Epithelial cell of prostate (primary cell): ENCODE measurements around the gene SEMA6D.

Source experiments
- DNase-seq: peaks from one replicate; pipeline ENCODE4 v3.0.0-alpha.2; 2011; ENCODE audit warnings: low read depth, low spot score
- H3K27ac ChIP-seq: fragments of 450-650 bp; 2 replicates; pipeline ENCODE4 v1.5.1; 2017; ENCODE audit warnings: mild to moderate bottlenecking

SEMA6D gene

DNA sequence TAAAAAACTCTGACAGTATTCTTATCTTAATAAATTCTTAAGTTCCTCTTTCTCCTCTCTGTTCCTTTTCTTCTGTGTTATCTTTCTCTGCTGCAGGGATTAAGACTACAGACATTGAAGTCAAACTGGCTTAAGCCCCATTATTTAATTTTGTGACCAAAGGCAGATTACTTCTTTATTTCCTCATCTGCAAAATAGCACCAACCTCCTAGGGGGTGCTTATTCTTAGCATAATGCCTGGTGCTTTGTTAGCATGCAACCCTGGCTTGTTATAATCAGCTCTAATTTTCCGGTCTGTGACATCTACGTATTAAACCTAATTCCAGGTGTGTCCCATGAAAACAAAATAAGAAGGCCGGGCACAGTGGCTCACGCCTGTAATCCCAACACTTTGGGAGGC lies 23.8 kb downstream of the SEMA6D start:
- no peak for DNase-seq
- H3K27ac ChIP-seq: no peak overlapping the region

DNA sequence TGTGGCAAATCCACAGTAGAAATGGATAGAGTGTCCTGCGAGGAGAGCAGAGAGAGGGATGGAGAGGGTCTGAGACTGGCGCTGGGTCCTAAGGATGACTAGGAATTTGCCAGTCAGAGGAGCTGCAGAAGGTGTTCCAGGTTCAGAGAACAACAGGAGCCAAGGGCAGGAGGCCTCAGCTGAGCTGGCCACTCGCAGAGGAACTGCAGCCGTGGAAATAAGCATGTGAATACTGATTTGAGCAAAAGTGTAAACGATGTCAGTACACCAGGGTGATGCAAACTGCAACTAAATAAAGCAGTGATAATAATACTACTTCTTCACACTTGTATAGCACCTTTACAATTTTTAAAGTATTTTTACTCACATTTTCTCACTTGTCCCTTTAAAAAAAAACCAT lies 24.6 kb downstream of the SEMA6D start:
- no peak for DNase-seq
- no peak overlapping the region for H3K27ac ChIP-seq

DNA sequence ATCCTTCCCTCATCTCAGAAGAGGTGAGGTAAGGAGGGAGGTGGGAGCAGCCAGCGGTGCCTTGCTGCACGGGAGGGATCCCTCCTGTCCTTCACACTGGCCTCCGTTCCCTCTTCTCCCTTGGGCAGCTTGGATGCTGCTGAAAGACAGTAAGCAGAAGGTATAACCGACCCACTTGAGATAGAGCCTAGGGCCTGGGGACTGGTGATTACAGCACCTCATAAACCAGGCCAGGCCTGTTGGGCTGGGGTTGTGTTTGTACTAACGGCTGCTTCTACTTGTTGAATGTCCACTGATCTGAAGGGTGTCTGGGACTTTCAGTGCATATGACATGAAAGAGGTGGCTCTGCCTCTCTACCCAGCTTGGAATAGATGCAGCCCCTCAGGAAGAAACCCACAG lies 25.0 kb downstream of the SEMA6D start:
- no peak for DNase-seq

DNA sequence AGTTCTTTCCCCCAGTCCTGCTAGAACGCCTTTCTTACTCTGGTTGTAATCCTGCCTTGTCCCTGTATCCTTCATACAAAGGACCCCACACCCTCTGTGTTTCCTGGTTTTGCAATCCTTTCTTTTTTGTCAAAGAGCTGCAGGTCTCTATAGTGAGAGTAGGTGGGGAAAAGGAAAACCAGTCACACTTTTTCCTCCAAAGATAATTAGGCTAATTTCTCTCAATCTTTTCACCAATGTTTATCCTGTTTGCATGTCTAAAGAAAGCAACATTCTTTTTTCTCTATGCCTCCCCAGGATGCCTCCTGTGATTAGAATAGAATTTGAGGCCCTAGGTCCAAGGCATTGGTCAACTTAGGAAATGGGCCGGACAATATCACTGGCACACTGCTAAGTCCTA lies 25.4 kb downstream of the SEMA6D start:
- DNase-seq: no peak
- H3K27ac ChIP-seq: no peak overlapping the region

More for the DNA sequence above, 25.0 kb downstream of the SEMA6D start:
- no peak overlapping the region for H3K27ac ChIP-seq

DNA sequence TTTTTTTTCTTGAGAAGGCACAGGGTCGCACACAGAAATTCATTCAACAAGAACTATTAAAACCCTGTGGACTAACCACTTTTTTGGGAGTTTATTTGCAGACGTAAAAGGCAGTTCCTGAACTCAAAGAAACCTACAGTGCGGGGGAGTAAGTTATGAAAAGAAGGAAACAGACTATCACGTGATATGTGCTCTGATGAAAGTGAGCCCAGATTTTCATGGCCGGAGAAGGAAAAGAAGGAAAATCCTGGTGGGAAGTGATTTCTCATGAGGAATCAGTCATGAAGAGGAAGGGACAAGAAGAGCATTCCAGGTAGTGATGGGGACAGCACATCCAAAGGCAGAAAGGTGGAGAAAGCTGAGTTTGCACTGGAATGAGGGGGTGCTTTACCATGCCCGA lies 26.1 kb downstream of the SEMA6D start:
- H3K27ac ChIP-seq: no peak overlapping the region
- no peak for DNase-seq

DNA sequence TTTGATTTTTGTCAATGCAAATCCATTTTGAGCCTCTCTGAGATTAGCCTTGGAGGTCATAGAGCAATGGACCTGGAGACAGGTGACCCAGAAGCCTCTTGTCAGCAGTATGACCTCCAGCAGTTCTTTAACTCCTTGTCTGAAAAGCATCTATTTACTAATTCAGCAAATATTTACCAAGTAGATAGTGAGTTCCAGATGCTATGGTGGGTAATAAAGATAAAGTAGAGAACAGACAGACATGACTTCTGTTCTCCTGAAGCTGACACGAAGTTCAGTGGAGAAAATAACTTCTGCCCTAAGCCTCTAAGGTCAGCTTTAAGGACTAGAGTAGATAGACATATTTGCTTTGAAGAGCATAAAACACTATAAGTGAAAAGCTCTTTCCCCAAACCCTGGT lies 26.6 kb downstream of the SEMA6D start:
- H3K27ac ChIP-seq: no peak overlapping the region
- DNase-seq: no peak

DNA sequence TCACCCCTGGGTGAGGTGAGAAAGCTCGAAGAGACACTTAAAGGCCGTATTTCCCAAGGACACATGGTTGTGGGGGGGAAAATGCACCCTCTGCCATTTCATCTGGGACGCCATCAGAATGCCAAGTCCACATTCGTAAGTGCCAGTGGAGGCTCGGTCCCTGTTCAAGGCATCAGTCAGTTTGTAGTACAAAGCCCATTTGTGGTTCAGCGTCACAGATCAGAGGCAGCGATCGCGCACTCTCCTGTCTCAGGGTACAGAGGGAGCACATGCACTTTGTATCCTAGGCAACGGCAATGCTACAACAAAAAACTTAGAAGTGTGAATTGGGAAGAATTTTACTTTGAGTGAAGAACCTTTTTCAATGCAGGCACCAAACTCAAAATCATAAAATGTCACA lies 27.2 kb downstream of the SEMA6D start:
- no peak overlapping the region for H3K27ac ChIP-seq
- no peak for DNase-seq

DNA sequence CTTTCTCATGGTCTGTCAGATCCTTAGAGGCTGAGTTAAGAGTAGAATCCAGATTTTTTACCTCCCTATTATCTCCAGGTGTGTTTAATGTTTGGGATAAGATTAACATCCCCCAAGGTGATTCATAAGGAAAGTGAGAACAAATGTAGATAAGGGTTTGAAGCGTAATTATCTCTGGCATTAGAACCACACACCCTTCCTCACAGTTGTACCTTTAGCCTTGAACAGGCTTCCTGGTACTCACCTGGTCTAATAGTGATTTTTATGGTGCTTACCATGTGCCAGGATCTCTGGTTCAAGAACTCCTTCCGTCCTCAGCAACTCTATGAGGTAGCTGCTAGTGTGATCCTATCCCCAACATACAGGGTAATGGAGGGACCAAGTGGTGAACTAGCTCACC lies 27.7 kb downstream of the SEMA6D start:
- no peak for DNase-seq
- no peak overlapping the region for H3K27ac ChIP-seq

DNA sequence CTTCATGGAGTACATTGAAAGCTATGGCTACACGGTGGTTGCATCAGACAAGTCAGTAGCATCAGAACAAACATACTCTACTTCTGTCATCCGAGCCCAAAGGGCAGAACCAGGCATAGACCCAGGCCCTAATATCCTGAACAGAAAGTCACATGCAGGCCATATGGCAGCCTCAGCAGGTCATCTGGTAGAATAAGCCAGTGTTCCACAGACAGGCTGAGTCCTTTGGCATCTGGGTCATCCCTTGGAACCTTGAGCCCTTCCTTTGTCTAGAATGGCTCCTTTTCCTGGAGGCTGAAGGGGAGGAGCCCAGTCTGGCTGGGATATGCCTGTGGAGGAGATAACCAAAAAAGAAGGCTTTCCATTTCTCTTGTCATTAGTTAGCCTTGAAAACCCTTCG lies 29.2 kb downstream of the SEMA6D start:
- DNase-seq: no peak
- no peak overlapping the region for H3K27ac ChIP-seq

DNA sequence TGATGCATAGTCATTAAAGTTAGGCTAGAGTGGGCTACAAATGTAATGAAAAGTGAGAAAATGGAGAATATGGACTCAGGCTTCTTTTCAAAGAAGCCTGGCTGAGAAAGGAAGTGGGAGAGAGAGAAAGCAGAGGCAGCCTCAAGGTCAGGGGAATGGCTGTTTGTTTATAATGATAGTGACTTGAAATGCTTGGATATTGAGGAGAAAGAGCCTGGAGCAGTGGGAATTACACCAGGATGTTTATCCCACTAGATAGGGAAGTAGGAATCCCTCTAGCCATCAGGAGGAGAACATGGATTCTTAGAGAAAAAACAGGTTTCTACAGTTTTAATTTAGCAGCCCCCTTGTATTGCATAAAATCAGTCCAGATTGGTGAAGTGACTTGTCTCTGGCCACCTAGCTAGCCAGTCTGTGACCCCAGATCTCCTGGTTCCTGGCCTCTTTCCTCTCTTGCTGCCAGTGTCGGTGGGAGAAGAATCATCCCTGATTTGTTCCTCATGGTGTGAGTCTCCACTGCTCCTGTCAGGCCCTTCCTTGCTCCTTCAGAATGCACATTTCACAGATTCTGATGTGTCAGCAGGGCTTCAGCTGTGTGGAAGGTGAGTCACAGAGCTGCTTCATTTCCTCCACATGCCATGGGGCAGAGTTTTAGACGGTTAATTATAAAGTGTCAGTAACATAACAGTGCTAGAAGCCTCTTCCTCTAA lies 32.9 kb downstream of the SEMA6D start:
- peak; percentile 53 for DNase-seq
- H3K27ac ChIP-seq: peak overlapping the region; percentile 36

DNA sequence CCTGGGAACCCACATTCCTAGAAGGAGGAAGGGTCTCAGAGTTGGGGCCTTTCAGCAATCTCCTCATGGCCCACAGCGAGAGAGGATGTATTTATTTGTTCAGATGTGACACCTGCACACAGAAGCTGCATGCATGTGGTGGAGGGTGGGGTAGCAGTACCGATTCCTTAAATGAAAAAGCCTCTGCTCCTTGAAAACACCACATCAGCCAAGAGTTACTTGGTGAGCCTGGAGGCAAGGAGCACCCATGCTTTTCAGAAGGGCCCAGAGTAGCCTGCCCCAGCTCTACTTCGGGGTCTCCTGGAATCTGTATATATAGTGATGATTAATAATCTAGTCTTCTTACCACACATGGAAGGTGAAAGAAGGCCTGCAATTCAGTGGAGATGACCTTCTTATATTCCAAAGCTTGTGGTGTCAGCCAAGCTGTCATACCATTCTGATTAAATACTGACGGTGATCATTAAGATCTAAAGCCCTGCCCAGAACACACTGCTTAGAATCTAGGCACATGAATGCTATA lies 33.5 kb downstream of the SEMA6D start:
- H3K27ac ChIP-seq: peak overlapping the region; percentile 36
- no peak for DNase-seq

DNA sequence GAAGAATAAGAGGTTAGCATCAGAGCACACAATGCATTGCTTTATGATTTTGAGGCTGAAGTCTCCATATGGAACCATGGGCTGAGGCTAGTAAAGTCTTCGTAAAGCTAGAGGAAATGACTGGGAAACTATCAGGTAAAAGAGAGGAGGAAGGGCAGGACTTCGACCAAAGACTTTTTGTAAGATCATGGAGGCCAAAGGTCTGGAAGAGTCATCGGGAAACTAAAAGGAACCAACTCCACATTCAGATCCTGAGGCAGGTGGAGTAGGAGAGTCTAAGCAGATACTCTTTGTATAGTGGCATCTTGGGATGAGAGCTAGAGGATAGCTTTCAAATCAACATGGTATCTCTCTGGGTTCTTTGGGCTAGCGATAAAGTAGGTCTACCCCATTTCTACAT lies 36.3 kb downstream of the SEMA6D start:
- H3K27ac ChIP-seq: no peak overlapping the region
- DNase-seq: no peak

DNA sequence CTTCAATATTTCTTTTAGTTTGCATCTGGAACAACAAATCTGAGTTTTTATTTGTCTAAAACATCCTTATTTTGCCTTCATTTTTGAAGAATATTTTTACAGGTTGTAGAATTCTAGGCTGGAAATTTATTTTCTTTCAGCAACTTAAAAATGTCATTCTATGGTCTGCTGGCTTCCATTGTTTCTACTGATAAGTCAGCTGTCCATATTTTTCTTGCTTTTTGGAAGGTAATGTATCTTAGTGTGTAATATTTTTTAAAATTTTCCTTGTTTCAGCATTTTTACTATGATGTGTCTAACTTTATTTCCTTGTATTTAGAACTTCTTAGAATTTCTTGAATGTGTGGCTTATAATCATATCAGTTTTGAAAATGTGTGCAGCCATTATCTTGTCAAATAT lies 37.0 kb downstream of the SEMA6D start:
- no peak overlapping the region for H3K27ac ChIP-seq
- no peak for DNase-seq

DNA sequence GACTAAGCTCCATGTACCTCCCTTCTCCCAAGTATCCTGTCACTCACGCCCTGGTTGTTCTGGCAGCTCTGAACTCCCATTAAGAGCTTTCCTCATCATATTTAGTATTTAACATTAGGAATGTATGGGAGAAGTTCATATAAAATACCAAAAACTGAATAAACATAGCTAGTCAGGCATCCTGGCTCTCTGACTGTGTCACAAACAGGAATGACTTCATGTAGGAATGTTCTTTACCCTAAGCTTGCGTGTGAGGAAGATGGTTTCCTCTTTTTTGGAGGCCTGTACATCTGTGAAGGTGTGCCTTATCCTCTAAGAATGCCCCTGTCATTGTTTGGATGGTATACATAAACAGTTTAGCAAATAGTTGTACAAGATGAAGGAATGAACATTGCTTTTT lies 38.6 kb downstream of the SEMA6D start:
- peak overlapping the region; percentile 62 for H3K27ac ChIP-seq
- DNase-seq: no peak

DNA sequence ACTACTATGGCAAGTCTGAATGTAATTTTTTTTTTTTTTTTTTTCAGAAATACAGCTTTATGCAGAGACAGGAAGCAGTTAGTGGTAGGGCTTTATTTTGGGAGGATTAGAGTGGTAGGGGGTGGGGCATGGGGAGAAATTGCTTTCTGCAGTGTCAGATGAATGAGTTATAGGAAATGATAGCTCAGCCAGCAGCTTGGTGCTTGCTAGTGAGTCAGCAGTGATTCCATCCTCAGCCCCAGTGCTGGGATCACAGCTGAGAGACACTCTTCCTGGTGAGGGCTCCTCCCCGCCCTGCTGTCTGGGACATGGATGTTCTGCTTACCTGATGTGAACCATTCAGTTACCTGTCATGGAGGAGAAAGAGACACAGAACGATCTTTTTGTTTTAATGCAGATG lies 39.6 kb downstream of the SEMA6D start:
- peak; percentile 61 for DNase-seq
- peak overlapping the region; percentile 62 for H3K27ac ChIP-seq

DNA sequence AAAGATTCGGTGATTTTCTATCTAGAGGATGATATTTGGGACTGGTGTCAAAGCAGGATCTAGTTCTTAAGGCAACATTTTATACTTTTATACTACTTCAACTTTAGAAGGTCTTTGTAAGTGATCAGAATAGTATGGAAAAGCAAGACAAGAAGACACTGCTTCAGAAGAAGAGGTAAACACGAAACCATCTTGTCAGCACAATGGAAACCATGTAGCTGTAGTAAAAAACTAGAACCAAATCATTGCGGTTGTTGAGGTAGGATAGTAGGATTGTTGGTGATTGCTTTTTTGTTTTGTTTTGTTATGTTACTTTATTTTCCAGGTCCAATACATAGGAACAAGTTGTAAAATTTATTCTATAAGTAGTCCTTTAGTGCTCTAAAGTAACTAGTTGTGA lies 40.0 kb downstream of the SEMA6D start:
- no peak for DNase-seq
- peak overlapping the region; percentile 62 for H3K27ac ChIP-seq

DNA sequence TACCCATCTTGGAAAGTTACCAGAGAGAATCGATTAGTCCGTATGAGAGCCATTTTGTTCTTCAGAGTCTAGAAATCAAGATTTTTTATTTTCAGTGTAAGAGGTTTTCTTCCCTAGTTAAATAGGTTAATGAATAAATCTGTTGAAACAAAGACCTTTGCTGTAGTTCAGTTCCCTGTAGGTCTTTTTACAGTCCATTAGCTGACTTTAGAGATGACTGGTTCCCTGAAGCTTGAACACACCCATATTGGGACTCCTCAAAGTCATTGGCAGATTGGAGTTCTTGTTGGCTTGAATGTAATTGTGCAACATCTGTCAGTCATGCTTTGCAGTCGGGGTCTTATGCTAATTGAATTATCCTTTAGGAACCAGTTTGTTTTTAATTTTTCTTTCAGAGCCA lies 45.3 kb downstream of the SEMA6D start:
- H3K27ac ChIP-seq: no peak overlapping the region
- no peak for DNase-seq

DNA sequence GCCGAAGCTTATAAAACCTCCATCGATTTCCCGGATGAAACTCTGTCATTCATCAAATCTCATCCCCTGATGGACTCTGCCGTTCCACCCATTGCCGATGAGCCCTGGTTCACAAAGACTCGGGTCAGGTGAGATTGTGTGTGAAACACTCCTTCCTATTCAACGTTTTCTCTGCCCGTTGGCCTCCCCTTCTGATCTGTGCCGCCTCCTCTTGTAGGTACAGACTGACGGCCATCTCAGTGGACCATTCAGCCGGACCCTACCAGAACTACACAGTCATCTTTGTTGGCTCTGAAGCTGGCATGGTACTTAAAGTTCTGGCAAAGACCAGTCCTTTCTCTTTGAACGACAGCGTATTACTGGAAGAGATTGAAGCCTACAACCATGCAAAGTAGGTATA lies 47.4 kb downstream of the SEMA6D start:
- DNase-seq: no peak
- no peak overlapping the region for H3K27ac ChIP-seq

DNA sequence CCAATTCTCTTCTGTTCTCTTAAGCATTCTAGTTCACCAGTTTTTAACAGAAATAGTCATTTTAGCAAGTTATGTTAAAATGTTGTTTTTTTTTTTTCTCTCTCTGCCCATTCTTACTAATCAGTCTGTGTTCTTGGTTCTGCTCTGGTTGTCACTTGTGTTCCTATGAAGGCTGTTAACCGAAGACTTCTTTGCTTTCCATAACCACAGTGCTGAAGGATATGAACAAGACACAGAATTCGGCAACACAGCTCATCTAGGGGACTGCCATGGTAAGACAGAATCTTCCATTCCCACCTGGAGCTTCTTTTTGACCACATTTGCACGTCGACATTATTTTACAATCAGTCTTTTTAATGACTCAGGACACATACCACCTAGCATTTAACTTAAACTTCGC lies 49.1 kb downstream of the SEMA6D start:
- DNase-seq: no peak
- H3K27ac ChIP-seq: no peak overlapping the region

DNA sequence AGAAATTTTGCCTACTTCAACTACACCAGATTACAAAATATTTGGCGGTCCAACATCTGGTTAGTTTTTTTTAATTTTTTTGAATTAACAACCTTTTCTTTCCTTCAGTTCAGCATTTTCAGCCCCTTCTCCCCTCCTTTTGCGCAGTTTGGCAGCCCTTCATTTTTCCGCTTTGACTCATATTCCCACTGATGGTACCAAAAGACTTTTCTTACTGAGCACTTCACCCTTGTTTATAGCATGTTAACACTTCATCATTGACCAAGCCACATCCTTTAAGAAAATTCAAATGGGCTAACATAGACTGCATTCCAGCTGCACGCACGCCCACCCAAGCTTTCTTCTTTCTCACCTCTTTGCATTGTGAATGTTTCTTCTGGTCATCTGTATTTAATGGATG lies 49.7 kb downstream of the SEMA6D start:
- no peak for DNase-seq
- H3K27ac ChIP-seq: no peak overlapping the region

DNA sequence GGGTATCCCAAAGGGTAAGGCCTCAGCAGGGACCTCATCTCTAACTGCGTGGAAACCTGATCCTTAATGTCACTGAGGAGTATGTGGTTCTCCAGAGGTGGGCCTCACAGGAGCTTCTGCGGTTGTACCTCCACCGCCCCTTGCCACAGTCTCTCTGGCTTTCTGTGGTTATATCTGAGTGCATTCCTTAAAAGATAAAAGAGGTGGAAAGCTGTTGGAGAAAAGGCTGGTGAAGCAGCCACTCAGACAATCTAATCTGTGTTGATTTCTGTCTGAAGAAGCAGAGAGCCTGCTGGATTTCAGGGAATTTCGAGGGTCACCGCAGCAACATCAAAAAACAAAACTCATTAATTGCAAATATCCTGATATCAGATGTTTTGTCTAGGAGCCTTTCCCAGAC lies 51.4 kb downstream of the SEMA6D start:
- H3K27ac ChIP-seq: no peak overlapping the region
- DNase-seq: no peak

DNA sequence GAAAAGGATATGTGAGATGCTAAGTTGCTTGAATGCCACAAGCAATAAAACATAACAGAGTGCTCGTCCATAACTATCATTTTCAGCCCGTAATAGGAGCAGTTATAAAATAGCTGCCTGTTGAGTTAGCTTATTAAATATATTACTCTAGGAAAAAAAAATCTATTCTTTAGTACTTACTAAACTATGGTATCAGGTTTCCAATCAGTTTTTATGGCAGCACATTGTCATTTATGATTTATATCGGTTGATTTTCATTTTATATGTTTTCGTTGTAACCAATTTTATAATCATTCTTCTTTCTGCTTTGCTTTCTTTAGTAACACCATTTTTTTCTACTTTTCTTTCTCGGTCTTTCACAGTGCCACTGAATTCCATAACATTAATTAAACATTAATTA lies 51.9 kb downstream of the SEMA6D start:
- no peak for DNase-seq

DNA sequence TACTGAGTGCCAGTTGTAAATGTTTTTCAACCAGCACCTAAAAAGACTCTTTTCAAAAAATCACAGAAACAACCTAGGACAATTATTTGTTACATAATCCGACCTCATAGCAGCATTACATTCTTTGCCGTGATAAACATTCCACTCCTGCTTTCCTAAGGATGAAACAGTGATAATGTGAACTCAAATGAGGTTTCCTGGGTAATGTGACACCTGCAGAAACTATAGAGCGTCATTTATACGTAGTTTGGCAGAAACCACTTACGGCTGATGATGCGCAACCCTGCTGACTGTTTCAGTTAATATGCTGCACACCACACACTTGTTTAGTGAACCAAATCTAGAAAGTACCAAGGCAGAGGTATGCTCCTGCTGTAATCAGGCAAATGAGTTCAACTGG lies 55.8 kb downstream of the SEMA6D start:
- H3K27ac ChIP-seq: no peak overlapping the region
- DNase-seq: no peak

More for the DNA sequence above, 51.9 kb downstream of the SEMA6D start:
- no peak overlapping the region for H3K27ac ChIP-seq
